AG04449 (cell line): Measurements from ENCODE around the gene RNF112.

Experiments
- CTCF ChIA-PET: fragments of 350-600 bp; formaldehyde crosslinking; extraction: SDS; loops from one replicate; lab custom pipeline; 2021; ENCODE audit warnings: antibody characterized with exemption; lab: Yijun Ruan, JAX
- POLR2A ChIA-PET: fragments of 400-600, 350-600 bp; formaldehyde crosslinking; extraction: SDS; loops from one replicate; lab custom pipeline; 2020; ENCODE audit warnings: antibody characterized with exemption, inconsistent platforms; lab: Yijun Ruan, JAX
- DNase-seq: peaks from one replicate; pipeline ENCODE4 v3.0.0-alpha.2; 2010; ENCODE audit warnings: low read depth, low spot score
- H3K4me3 ChIP-seq: 2 replicates; pipeline ENCODE4 v1.5.1; 2011; ENCODE audit warnings: low read depth, mild to moderate bottlenecking, control low read depth, low read length
- TF ChIP-seq, protein P1 (sequence below): IDR thresholded peaks from one replicate; pipeline ENCODE4 v1.5.1; 2011; ENCODE audit warnings: mild to moderate bottlenecking, moderate library complexity, low read length, control low read depth, inconsistent platforms; ENCODE audit not compliant: insufficient read depth; ENCODE audit errors: missing control alignments

Gene RNF112

DNA sequence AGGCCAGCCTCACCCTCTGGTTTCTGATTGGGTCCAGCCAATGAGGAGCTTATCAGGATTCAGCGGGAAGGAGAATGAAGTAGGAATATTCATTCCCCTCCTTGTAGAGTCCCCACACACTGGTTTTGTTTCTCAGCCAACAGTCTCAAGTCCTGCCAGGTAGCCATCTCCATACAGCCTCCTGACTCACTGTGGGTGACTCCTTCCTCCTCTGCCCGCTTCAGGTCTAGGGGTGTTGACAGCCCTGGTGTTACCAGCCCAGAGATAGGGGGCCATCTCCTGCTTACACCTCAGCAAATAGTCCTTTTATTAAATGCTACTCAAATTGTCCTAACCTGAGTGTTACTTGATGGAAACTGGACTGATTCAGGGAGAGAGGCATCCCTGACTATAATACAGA is 20.1 kb upstream of the RNF112 start:
- TF ChIP-seq, protein P1, sequence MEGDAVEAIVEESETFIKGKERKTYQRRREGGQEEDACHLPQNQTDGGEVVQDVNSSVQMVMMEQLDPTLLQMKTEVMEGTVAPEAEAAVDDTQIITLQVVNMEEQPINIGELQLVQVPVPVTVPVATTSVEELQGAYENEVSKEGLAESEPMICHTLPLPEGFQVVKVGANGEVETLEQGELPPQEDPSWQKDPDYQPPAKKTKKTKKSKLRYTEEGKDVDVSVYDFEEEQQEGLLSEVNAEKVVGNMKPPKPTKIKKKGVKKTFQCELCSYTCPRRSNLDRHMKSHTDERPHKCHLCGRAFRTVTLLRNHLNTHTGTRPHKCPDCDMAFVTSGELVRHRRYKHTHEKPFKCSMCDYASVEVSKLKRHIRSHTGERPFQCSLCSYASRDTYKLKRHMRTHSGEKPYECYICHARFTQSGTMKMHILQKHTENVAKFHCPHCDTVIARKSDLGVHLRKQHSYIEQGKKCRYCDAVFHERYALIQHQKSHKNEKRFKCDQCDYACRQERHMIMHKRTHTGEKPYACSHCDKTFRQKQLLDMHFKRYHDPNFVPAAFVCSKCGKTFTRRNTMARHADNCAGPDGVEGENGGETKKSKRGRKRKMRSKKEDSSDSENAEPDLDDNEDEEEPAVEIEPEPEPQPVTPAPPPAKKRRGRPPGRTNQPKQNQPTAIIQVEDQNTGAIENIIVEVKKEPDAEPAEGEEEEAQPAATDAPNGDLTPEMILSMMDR = no peak
- DNase-seq = no peak
- ChIA-PET POLR2A (no interaction called here), CTCF (interaction anchor here (2.1 kb wide), 1 partner anchor 28 kb away, joined by 8 read pairs; the partner anchor contains the start of gene B9D1)
- no peak overlapping the region for H3K4me3 ChIP-seq

DNA sequence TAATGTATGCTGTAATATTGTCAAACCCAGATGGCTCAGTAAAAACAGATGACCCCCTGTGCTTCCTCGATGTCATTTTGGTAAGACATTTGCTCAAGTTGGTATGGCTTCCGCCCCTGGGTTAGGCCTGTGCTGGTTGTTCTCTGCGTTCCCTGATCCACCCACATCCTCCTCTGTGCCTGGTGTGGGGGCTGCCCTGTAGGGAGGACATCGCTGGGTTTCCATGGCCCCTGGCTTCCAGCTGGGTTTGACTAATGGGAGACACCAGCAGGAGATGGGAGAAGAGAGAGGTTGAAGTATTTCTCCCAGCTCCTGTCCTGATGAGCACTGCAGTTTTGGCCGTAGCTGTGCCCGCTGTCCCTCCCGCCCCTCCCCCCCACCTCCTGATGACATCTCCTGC is 19.6 kb upstream of the RNF112 start:
- TF ChIP-seq, protein P1 = no peak
- no peak for DNase-seq
- ChIA-PET CTCF (interaction anchor here (2.1 kb wide), 1 partner anchor 28 kb away, joined by 8 read pairs; the partner anchor contains the start of gene B9D1), POLR2A (no interaction called here)
- H3K4me3 ChIP-seq = no peak overlapping the region

DNA sequence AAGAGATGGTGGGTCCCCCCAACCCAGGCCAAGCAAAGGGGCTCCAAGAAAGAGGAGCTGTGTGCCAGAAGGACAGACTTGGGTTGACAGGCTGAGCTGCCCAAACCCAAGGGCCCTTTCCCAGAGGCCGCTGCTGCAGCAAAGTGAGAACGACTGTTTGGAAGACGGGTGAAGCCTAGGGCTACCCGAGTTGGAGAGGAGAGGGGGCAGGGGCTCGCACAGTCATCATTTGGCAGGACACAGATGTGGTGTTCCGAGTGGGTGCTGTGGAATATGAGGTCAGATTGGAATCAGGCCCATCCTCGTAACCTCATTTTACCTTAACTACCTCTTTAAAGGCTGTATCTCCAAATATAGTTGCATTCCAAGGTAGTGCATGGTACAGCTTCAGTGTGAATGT is 18.7 kb upstream of the RNF112 start:
- POLR2A ChIA-PET = no interaction called here
- DNase-seq = no peak
- CTCF ChIA-PET = interaction anchor here (1.1 to 2.1 kb wide), 2 partner anchors 29 to 54 kb away, joined by 4 to 8 read pairs; partner anchors contain the start of gene B9D1
- H3K4me3 ChIP-seq = no peak overlapping the region
- TF ChIP-seq, protein P1 = no peak

DNA sequence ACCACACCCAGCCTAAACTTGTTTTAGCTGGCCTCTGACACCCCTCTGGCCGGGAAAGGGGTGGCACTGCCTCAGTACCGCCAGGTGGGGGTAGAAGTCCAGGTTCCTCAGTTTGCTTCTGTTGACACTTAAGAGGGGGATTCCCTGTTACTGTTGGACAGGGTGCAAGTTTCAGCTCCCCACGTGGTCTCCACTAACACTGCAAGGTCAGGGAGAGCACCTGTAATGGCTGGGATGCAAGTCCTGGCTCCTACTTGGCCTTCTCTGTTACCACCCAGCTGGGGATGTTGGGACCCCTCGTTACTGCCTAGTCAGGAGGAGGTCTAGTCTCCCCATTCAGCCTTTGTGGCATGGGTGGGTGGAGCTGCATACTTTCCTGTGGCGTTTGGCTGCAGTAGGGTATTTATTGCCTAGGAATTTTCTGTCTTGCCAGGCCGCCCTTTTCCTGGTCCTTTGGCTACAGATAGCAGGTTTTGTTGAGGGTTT is 13.4 kb upstream of the RNF112 start:
- no peak overlapping the region for H3K4me3 ChIP-seq
- CTCF ChIA-PET = no interaction called here
- no peak for DNase-seq
- TF ChIP-seq, protein P1 = no peak
- POLR2A ChIA-PET = no interaction called here

DNA sequence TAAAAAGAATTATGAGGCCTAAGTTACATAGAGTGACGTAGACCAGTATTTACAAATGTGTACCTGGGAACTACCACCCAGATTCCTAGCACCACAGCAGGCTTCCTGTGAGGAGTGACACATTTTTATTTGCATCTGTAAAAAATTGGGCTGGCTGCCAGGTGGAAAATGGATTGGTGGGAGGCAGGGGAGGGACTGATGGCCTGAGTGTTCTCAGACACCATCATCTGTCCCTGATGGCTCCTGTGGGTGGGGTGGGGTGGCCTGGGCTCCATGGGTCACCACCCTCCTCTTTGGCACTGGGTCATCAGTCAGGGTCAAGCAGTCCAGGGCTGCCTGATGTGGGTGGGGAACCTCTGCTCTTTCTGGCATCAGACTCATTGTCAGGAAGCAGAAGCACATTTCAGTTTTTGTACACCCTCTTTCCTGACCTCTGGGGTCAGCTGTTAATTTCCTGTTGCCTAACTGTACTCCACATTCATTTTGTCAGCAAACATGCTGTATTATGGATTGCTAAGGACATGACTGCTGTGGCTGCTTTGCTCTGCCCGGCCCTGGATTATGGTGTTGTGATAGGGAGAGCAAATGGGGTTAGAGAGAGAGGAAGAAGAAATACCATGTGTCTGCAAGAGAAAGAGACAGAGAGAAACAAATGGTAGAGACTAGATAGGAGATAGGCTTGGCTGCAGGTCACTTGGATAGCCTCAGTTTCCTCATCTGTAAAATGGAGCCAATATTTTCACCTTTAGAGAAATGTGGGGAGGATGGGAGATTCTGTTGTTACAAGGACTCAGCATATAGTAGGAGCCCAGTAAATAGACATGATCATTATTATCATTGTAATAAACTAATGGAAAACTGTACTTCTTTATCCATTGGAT is 12.5 kb upstream of the RNF112 start:
- TF ChIP-seq, protein P1 = no peak
- ChIA-PET POLR2A (no interaction called here), CTCF (no interaction called here)
- H3K4me3 ChIP-seq = no peak overlapping the region
- DNase-seq = no peak

DNA sequence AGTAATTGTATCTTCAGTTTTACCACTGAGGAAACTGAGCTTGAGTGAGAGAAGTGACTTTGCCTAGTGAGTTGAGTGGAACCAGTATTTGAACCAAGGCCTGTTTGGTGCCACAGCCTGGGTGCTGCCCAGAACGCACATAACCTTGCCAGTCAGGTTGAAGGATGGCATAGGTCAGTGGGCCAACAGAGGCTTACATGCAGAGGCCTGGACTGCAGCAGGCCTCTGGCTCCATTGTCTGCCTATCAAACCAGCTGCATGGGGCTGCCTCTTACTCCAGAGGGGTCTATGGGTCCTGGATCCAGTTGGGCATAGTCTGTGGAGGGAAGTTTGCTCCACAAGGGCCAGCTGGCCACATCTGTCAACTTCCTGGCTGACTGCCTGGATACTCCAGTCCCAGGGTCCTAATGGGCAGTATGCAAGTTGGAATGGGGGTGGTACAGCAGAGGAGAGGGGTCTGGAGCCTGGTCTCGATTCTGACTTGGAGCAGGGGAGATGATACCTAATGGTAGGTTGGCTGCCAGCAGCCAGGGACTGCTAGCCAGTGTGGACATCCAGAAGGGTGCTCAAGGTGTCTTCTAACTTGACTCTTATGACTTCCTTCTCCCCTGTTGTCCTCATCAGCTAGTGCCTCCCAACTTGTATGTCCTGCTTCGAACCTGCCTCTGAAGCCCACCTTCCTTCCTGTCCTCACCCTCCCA is 11.1 kb upstream of the RNF112 start:
- TF ChIP-seq, protein P1 = no peak
- POLR2A ChIA-PET = no interaction called here
- CTCF ChIA-PET = interaction anchor here (1.2 kb wide), 2 partner anchors 11 to 37 kb away, joined by 3 read pairs; partner anchors contain the start of gene B9D1
- DNase-seq = no peak
- no peak overlapping the region for H3K4me3 ChIP-seq
